ENCODE results near the gene PIGK.

DNA sequence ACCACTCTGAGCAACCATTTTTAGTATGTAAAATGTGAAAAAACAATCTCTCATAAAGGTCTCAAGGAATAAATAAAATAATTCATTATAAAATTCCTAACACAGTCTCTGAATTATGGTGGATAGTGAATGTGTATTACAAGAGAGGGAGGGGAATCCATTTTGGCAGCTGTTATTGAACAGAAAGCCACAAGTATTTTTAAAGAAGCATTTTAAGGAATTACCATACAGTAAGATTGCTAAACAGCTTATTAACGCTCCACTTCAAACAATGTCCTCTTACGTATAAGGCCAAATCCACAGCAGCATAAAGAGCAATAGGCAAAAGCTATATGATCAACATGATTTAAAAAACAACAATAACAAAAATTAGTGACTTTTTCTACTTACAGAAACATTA, 18.4 kb downstream of the PIGK start:
- TF ChIP-seq CTCF (IDR thresholded peaks at IDR 0.05), result no peak
- TF ChIP-seq POLR2A (IDR thresholded peaks at IDR 0.05), result no peak
